ENCODE data around the gene GNAT3.

GNAT3 gene

DNA sequence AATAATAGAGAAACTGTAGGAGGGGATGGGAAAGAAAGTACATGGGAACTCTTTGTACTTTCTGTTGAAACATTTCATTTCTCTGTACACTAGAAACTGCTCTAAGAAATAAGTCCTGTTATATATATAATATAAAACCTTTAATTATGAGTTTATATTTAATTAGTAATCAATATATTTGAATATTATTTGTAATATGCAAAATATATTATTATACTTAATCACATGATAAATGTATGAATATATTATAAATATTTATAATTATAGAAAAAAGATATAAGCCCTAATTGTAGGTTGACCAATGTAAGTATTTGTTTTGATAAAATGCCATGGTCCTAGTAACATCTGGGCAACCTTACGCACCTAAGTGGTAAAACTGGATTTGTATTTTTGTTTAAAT is 51.0 kb downstream of the GNAT3 start:
- H3K4me3 ChIP-seq (ENCODE audit: low read depth, low read length), result no peak overlapping the region
- TF ChIP-seq, protein P1, sequence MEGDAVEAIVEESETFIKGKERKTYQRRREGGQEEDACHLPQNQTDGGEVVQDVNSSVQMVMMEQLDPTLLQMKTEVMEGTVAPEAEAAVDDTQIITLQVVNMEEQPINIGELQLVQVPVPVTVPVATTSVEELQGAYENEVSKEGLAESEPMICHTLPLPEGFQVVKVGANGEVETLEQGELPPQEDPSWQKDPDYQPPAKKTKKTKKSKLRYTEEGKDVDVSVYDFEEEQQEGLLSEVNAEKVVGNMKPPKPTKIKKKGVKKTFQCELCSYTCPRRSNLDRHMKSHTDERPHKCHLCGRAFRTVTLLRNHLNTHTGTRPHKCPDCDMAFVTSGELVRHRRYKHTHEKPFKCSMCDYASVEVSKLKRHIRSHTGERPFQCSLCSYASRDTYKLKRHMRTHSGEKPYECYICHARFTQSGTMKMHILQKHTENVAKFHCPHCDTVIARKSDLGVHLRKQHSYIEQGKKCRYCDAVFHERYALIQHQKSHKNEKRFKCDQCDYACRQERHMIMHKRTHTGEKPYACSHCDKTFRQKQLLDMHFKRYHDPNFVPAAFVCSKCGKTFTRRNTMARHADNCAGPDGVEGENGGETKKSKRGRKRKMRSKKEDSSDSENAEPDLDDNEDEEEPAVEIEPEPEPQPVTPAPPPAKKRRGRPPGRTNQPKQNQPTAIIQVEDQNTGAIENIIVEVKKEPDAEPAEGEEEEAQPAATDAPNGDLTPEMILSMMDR (IDR thresholded peaks at IDR 0.05; ENCODE audit: control insufficient read depth, extremely low read depth, insufficient read depth), result no peak
- DNase-seq (ENCODE audit: low read depth), result no peak

DNA sequence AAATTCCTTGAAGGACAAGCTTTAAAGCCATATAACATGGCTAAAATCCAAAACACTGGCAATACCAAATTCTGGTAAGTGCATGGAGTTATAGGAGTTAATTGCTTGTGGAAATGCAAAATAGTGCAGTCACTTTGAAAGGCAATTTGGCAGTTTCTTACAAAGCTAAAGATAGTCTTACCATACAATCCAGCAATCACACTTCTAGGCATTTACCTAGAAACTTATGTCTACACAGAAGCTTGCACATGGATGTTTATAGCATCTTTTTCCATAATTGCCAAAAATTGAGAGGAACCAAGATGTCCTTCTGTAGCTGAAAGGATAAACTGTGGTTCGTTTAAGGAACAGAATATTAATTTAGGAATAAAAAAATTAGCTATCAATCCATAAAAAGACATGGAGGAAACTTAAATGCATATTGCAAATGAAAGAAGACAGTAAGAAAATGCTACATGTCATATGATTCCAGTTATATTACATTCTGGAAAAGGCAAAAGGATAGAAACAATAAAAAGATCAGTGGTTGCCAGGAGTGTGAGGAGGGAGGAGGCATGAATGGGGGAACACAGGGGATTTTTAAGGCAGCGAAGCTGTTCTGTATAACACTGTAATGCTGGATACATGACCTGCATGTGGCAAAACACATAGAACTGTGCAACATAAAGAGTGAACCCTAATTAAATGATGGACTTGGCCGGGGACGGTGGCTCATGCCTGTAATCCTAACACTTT is 51.9 kb downstream of the GNAT3 start:
- TF ChIP-seq, protein P1 (IDR thresholded peaks at IDR 0.05; ENCODE audit: control insufficient read depth, extremely low read depth, insufficient read depth), result no peak
- DNase-seq (ENCODE audit: low read depth), result no peak
- no peak overlapping the region for H3K4me3 ChIP-seq (ENCODE audit: low read depth, low read length)

- H3K4me3 ChIP-seq (ENCODE audit: low read depth, low read length), result no peak overlapping the region
- TF ChIP-seq, protein P1 (IDR thresholded peaks at IDR 0.05; ENCODE audit: control insufficient read depth, extremely low read depth, insufficient read depth), result no peak
- DNase-seq (ENCODE audit: low read depth), result no peak
These were observed 52.8 kb downstream of the GNAT3 start for GRCh38 chr7:80458822-80459725.

DNA sequence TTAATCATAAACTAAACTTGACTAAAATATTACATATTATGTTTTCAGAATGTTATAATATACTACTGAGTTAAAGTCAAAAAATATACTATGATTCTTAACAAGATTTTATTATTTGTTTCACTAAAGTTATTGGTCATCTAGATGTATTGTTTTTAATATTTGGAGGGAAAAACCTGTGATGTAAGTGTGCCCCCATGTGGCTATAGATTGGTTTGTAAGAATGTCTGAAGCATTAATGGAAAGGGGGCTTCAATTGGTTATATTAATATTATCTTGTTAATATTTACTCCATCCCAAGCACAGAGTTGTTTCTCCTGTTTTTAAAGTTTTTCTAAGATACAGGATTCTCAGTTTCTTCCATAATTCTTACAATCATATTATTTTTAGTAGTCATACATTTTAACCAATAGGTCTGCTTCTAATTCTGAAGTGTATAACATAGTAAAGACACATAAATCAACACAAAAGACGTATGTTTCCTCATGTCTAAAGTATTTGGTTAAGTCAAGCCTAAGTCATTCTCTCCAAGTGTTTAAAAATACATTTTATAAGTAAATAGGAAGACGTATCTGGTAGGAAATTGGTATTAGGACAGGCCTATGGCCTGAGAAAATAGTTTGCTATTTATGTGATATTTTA is 58.0 kb downstream of the GNAT3 start:
- TF ChIP-seq, protein P1 (IDR thresholded peaks at IDR 0.05; ENCODE audit: control insufficient read depth, extremely low read depth, insufficient read depth), result peak; percentile 64
- no peak overlapping the region for H3K4me3 ChIP-seq (ENCODE audit: low read depth, low read length)
- no peak for DNase-seq (ENCODE audit: low read depth)

DNA sequence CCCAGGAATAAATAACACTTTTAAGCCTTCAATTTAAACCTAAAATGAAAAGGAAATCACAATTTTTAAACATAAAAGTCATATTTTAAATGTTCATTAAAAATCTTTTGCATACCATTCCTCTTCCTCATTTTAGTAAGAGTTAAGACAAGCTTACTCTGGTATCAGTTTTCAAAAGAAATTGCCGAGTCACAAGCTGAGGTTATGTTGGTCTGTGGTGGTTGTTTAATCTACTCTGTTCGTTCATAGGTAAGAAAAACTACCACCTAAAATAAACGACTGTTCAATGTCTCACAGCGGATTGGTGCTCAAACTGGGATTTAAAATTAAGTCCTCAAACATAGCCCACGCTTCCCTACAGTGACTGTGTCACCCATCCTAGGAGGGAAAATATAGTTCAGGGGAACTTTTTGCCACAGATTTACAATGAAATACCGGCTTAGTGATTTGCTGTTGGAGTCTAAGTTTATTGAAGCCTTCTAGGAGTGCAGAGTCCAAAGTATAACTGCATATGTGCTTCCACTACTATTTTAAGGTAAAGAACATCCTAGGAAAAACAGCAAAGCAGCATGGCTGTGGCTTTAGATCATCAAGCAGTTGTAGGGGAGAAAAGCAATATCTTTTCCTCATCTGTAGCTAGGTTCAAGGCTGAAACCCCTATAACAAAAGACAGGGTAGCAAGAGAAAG is 61.1 kb downstream of the GNAT3 start:
- H3K4me3 ChIP-seq (ENCODE audit: low read depth, low read length), result no peak overlapping the region
- DNase-seq (ENCODE audit: low read depth), result no peak
- TF ChIP-seq, protein P1 (IDR thresholded peaks at IDR 0.05; ENCODE audit: control insufficient read depth, extremely low read depth, insufficient read depth), result no peak

DNA sequence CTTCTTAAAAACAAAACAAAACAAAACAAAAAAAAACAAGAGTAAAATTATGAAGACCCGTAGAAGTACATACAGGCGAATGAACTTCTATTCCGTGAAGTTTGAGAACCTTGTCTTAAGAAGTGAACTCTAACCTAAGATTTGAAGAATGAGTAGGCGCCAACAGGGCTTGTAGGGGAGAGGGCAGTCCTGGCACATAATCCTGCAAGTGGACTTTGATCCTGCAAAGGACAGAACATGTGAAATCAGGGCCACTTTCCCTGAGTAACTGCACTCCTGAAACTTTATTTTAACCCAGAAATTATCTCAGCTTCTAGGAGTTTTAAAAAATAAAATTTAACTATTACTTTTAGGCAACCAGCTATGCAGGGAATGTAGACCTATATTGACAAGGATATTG is 62.0 kb downstream of the GNAT3 start:
- TF ChIP-seq, protein P1 (IDR thresholded peaks at IDR 0.05; ENCODE audit: control insufficient read depth, extremely low read depth, insufficient read depth), result no peak
- no peak overlapping the region for H3K4me3 ChIP-seq (ENCODE audit: low read depth, low read length)
- DNase-seq (ENCODE audit: low read depth), result no peak

Data from LNCaP clone FGC (cell line).